HepG2 (cell line): ENCODE data around the gene LYSMD1. TPM values are rescaled to one million over a fixed set of nuclear protein-coding genes. Genes with fewer than 3 reads are reported as not detected.

Source experiments
- ARNT2 ChIP-seq: sonication (generic); formaldehyde crosslinking; IDR thresholded peaks from 2 replicates; pipeline ENCODE4 v1.8.0; 2022; ENCODE audit warnings: mild to moderate bottlenecking, low read depth, missing genetic modification reagents, moderate library complexity
- BRD4 ChIP-seq: sonication (generic); formaldehyde crosslinking; IDR thresholded peaks from 2 replicates; pipeline ENCODE4 v1.4.0; 2020; ENCODE audit warnings: missing genetic modification reagents
- CHD2 ChIP-seq: IDR thresholded peaks from 2 replicates; pipeline ENCODE4 v1.6.1; 2011; ENCODE audit warnings: low read depth, low read length, improper control_type of control experiment
- FOXA3 ChIP-seq: IDR thresholded peaks from 2 replicates; pipeline ENCODE4 v1.6.1; 2016; ENCODE audit warnings: missing genetic modification reagents, missing compliant biosample characterization
- FOXO4 ChIP-seq: sonication (generic); formaldehyde crosslinking; conservative IDR thresholded peaks from 2 replicates; pipeline ENCODE4 v1.8.1; 2023; ENCODE audit warnings: missing genetic modification reagents
- GABPB1 ChIP-seq: IDR thresholded peaks from 2 replicates; pipeline ENCODE4 v1.6.1; 2016; ENCODE audit warnings: mild to moderate bottlenecking, missing genetic modification reagents, moderate library complexity, missing compliant biosample characterization
- GATA4 ChIP-seq: sonication (generic); IDR thresholded peaks from 2 replicates; pipeline ENCODE4 v1.6.1; 2016; ENCODE audit warnings: antibody characterized with exemption, low read depth, borderline replicate concordance
- HCFC1 ChIP-seq: fragments of 150-350 bp; IDR thresholded peaks from 2 replicates; pipeline ENCODE4 v1.6.1; 2014; ENCODE audit warnings: low read depth, low read length
- HNF4G ChIP-seq, 2 experiments: sonication (generic) in 1 of 2; formaldehyde crosslinking in 1 of 2; IDR thresholded peaks; 2 replicates each; pipeline versions ENCODE4 v1.4.0 to v1.6.1; 2011 to 2020; ENCODE audit warnings: borderline replicate concordance in 2 of 2, low read depth in 2 of 2, mild to moderate bottlenecking in 2 of 2, low read length in 1 of 2, missing genetic modification reagents in 1 of 2, moderate library complexity in 1 of 2
- IRF2 ChIP-seq: IDR thresholded peaks from 2 replicates; pipeline ENCODE4 v1.6.1; 2018; ENCODE audit warnings: missing genetic modification reagents, missing compliant biosample characterization
- KLF12 ChIP-seq: sonication (generic); formaldehyde crosslinking; IDR thresholded peaks from 2 replicates; pipeline ENCODE4 v1.4.0; 2020; ENCODE audit warnings: missing genetic modification reagents, borderline replicate concordance
- MAZ ChIP-seq, 2 experiments: sonication (generic) in 1 of 2; formaldehyde crosslinking in 1 of 2; IDR thresholded peaks; 2 replicates each; pipeline versions ENCODE4 v1.5.0 to v1.6.1; 2012 to 2020; ENCODE audit warnings: low read depth in 2 of 2, mild to moderate bottlenecking in 2 of 2, borderline replicate concordance in 1 of 2, improper control_type of control experiment in 1 of 2, low read length in 1 of 2, missing genetic modification reagents in 1 of 2, moderate library complexity in 1 of 2
- MIXL1 ChIP-seq: IDR thresholded peaks from 2 replicates; pipeline ENCODE4 v1.6.1; 2016
- MXI1 ChIP-seq: IDR thresholded peaks from 3 replicates; pipeline ENCODE4 v1.6.1; 2012; ENCODE audit warnings: low read depth, low read length, inconsistent platforms, borderline replicate concordance
- NFE2 ChIP-seq: sonication (generic); formaldehyde crosslinking; IDR thresholded peaks from 2 replicates; pipeline ENCODE4 v1.4.0; 2020; ENCODE audit warnings: missing genetic modification reagents
- SNAI1 ChIP-seq: sonication (generic); formaldehyde crosslinking; IDR thresholded peaks from 2 replicates; pipeline ENCODE4 v1.5.0; 2020; ENCODE audit warnings: mild to moderate bottlenecking, missing genetic modification reagents, borderline replicate concordance
- ZFP36 ChIP-seq: fragments of 150-350 bp; IDR thresholded peaks from 2 replicates; pipeline ENCODE4 v1.6.1; 2018; ENCODE audit warnings: borderline replicate concordance, low read length, low read depth; ENCODE audit not compliant: partially characterized antibody
- ZFP41 ChIP-seq: sonication (generic); formaldehyde crosslinking; IDR thresholded peaks from 2 replicates; pipeline ENCODE4 v1.4.0; 2020; ENCODE audit warnings: mild to moderate bottlenecking, missing genetic modification reagents, borderline replicate concordance
- ZNF224 ChIP-seq: sonication (generic); formaldehyde crosslinking; IDR thresholded peaks from 2 replicates; pipeline ENCODE4 v1.5.0; 2020; ENCODE audit warnings: mild to moderate bottlenecking, missing genetic modification reagents
- ZNF329 ChIP-seq: sonication (generic); formaldehyde crosslinking; IDR thresholded peaks from 2 replicates; pipeline ENCODE4 v1.9.0; 2021; ENCODE audit warnings: low read depth, mild to moderate bottlenecking, missing genetic modification reagents
- ZNF34 ChIP-seq: sonication (generic); formaldehyde crosslinking; IDR thresholded peaks from 2 replicates; pipeline ENCODE4 v1.4.0; 2020; ENCODE audit warnings: mild to moderate bottlenecking, missing genetic modification reagents, borderline replicate concordance
- ZNF572 ChIP-seq: sonication (generic); formaldehyde crosslinking; IDR thresholded peaks from 2 replicates; pipeline ENCODE4 v1.5.1; 2020; ENCODE audit warnings: mild to moderate bottlenecking, missing genetic modification reagents
- ZNF616 ChIP-seq: sonication (generic); formaldehyde crosslinking; IDR thresholded peaks from 2 replicates; pipeline ENCODE4 v1.5.0; 2020; ENCODE audit warnings: low read depth, mild to moderate bottlenecking, missing genetic modification reagents
- ZNF775 ChIP-seq: sonication (generic); formaldehyde crosslinking; IDR thresholded peaks from 2 replicates; pipeline ENCODE4 v1.4.0; 2020; ENCODE audit warnings: missing genetic modification reagents, mild to moderate bottlenecking, moderate library complexity, borderline replicate concordance
- ZNF777 ChIP-seq: sonication (generic); formaldehyde crosslinking; IDR thresholded peaks from 2 replicates; pipeline ENCODE4 v1.4.0; 2020; ENCODE audit warnings: missing genetic modification reagents
- polyA plus RNA-seq, 8 experiments: library from polyadenylated mRNA; depleted of rRNA in 3 of 8; stranded (reverse) in 7 of 8; unstranded in 1 of 8; fragments of >200 nt; fragmentation: Illumina TruSeq in 4 of 8; extraction: Trizol in 4 of 8; gene quantifications; 2 replicates each; pipeline versions ENCODE4 v1.2.1 to v1.2.3, GENCODE V29; 2011 to 2016; ENCODE audit warnings: low read depth in 4 of 8, missing spikeins in 1 of 8, mixed read lengths in 1 of 8; ENCODE audit not compliant: insufficient read depth in 1 of 8
- total RNA-seq, 5 experiments: library from RNA; depleted of rRNA; stranded (reverse); fragments of >200 nt; fragmentation: Illumina TruSeq; extraction: Trizol; gene quantifications; 2 replicates each; pipeline ENCODE4 v1.2.3, GENCODE V29; 2016; ENCODE audit warnings: low read depth in 1 of 5
- TF ChIP-seq, protein P1 (sequence below): sonication (generic); formaldehyde crosslinking; IDR thresholded peaks from 2 replicates; pipeline ENCODE4 v1.5.1; 2020; ENCODE audit warnings: missing genetic modification reagents, mild to moderate bottlenecking, borderline replicate concordance
- TF ChIP-seq, protein P2 (sequence below): sonication (generic); formaldehyde crosslinking; IDR thresholded peaks from 2 replicates; pipeline ENCODE4 v1.4.0; 2020; ENCODE audit warnings: missing genetic modification reagents

The LYSMD1 gene
- total and polyA plus RNA-seq, 2 of the 13 experiments (the other 11 are each of a cell fraction or from before 2014, with no cell fraction given): 3.8 to 4.8 TPM

- TF ChIP-seq HNF4G (IDR thresholded peaks at IDR 0.05; ENCODE audit: borderline replicate concordance, low read depth, low read length) (no peak; the same call in 1 of the 2 replicates), HNF4G (CRISPR knock-in tag; IDR thresholded peaks at IDR 0.05; ENCODE audit: borderline replicate concordance, low read depth) (no peak), FOXA3 (CRISPR knock-in tag) (peak; percentile 77), MAZ (IDR thresholded peaks at IDR 0.05; ENCODE audit: borderline replicate concordance, low read depth, low read length) (no peak), MAZ (CRISPR knock-in tag; IDR thresholded peaks at IDR 0.05; ENCODE audit: low read depth) (peak; percentile 68), MXI1 (peak; percentile 88; the same call in 1 of the 3 replicates), MIXL1 (CRISPR knock-in tag) (peak; percentile 67; the same call in 1 of the 2 replicates), CHD2 (peak; percentile 70; the same call in 1 of the 2 replicates), NFE2 (no peak), ZNF616 (0 out of 2 replicates have a peak, but pooled peaks have one; percentile 36), FOXO4 (CRISPR knock-in tag) (no peak), ARNT2 (no peak; the same call in 1 of the 2 replicates), ZNF224 (CRISPR knock-in tag) (peak; percentile 72; the same call in 1 of the 2 replicates), ZFP41 (CRISPR knock-in tag) (0 out of 2 replicates have a peak, but pooled peaks have one; percentile 2), ZNF572 (CRISPR knock-in tag) (0 out of 2 replicates have a peak, but pooled peaks have one; percentile 2), ZNF775 (CRISPR knock-in tag) (no peak), SNAI1 (CRISPR knock-in tag) (no peak), ZNF777 (CRISPR knock-in tag) (peak; percentile 43; the same call in 1 of the 2 replicates), HCFC1 (peak; percentile 99), IRF2 (CRISPR knock-in tag) (peak; percentile 98), ZNF34 (no peak), GABPB1 (CRISPR knock-in tag) (peak; percentile 98), GATA4 (no peak), KLF12 (CRISPR knock-in tag) (peak; percentile 84; the same call in 1 of the 2 replicates), ZNF329 (CRISPR knock-in tag) (0 out of 2 replicates have a peak, but pooled peaks have one; percentile 37), ZFP36 (no peak), BRD4 (CRISPR knock-in tag) (peak; percentile 47; the same call in 1 of the 2 replicates)
- TF ChIP-seq, protein P1, sequence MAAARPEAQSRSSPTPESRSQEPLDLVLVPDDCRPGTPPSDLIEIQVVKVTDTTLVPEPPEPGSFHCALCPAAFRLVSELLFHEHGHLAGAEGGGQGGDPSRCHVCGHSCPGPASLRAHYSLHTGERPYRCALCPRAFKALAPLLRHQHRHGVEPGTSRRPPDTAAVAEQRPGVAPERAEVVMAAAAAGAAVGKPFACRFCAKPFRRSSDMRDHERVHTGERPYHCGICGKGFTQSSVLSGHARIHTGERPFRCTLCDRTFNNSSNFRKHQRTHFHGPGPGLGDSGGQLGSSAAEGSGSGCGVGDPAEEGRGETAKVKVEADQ (CRISPR knock-in tag): peak; percentile 66; the same call in 1 of the 2 replicates
- TF ChIP-seq, protein P2, sequence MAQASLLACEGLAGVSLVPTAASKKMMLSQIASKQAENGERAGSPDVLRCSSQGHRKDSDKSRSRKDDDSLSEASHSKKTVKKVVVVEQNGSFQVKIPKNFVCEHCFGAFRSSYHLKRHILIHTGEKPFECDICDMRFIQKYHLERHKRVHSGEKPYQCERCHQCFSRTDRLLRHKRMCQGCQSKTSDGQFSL (CRISPR knock-in tag): peak; percentile 73; the same call in 1 of the 2 replicates
Observed at GRCh38 chr1:151165738-151166504, at the start of gene LYSMD1, which contains the start of gene SCNM1 (continued).
